ENCODE measurements around the gene CELF4. TPM values are rescaled to one million over a fixed set of nuclear protein-coding genes. Genes with fewer than 3 reads are reported as not detected.

Gene CELF4
- total RNA-seq, 1 experiment from 2014 or later: not detected

DNA sequence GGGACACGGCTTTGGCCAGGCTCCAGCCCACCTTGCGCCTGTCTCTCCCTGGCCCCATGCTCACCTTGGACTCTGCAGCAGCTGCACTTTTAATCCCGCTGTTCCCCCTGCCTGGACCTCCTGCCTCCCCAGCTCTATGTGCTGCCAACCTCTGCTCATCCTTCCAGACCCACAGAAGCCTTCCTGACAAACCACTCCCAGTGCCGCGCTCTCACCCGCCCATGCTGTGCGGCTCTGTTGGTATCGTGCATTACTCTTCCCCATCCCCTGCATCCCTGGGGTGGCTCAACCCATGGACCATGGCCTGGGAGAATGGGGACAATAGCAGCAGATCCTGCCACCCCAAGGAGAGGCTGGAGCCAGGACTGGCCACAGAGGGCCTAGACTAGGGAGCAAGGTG is 303.6 kb downstream of the CELF4 start:
- in situ Hi-C loops (cut with HindIII; ENCODE audit: low pct_unique_long_range_greater_than_20kb, low sequenced_read_pairs): no loop called here
- DNase-seq (ENCODE audit: low read depth, low spot score): no peak

- no peak for DNase-seq (ENCODE audit: low read depth, low spot score)
- in situ Hi-C loops (cut with HindIII; ENCODE audit: low pct_unique_long_range_greater_than_20kb, low sequenced_read_pairs): no loop called here
Measured at GRCh38 chr18:37261246-37261840, 304.3 kb downstream of the CELF4 start.

DNA sequence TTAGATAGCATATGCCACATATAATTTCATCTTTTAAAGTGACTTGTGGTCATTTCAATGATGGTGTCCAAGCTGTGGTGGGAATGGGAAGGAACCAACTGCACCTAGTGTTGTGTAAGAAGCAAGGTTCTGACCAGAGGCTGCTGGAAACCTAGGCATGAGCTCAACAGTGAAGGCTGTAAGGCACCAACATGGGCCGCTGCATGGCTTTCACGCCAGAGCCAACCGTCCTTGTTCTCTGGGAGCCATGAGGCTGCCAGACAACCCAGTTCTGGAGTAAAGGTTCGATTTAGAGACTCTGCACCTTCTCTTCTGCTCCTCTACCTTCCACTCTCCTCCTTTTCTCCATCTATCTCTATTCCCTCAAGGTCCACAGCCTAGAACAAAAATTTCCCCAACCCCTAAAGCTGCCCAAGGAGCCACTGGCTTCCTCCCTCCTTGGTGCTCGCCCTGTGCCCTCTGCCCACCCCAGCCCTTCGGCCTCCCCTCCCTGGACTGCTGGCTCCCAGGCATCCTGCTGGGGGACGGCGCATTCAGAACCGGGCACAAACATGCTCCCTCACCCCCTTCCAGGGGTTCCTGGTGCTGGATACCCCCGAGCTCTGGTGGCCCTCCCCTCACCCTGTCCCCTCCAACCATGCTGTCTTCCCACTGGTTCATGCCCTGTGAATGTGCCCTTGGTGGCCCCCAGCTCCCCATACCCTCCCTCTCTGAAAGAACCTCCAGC is 305.1 kb downstream of the CELF4 start:
- in situ Hi-C loops (cut with HindIII; ENCODE audit: low pct_unique_long_range_greater_than_20kb, low sequenced_read_pairs): no loop called here
- DNase-seq (ENCODE audit: low read depth, low spot score): no peak

- in situ Hi-C loops (cut with HindIII; ENCODE audit: low pct_unique_long_range_greater_than_20kb, low sequenced_read_pairs): no loop called here
- no peak for DNase-seq (ENCODE audit: low read depth, low spot score)
Measured at GRCh38 chr18:37259711-37260110, 305.9 kb downstream of the CELF4 start.

- in situ Hi-C loops (cut with HindIII; ENCODE audit: low pct_unique_long_range_greater_than_20kb, low sequenced_read_pairs): no loop called here
- DNase-seq (ENCODE audit: low read depth, low spot score): no peak
Measured at GRCh38 chr18:37258819-37259218, 306.8 kb downstream of the CELF4 start.

DNA sequence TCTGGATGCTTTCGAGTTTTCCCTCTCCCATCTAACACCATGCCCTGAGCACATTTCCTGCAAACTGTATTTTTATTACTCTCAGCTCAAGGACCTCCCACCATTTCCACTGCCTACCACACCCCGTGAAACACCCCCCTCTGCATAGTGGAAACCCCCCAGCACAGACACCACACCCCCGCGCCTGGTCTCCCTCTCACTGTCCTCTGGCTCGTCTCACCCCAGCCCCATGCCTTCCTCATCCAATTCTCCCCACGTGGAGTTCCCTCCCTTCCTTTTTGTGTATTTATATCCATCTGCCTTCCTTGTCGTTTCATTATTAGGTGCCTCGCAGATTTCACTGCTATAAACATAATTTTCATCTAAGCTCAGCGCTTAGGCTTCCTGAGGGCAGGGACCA is 307.5 kb downstream of the CELF4 start:
- in situ Hi-C loops (cut with HindIII; ENCODE audit: low pct_unique_long_range_greater_than_20kb, low sequenced_read_pairs): no loop called here
- DNase-seq (ENCODE audit: low read depth, low spot score): no peak

DNA sequence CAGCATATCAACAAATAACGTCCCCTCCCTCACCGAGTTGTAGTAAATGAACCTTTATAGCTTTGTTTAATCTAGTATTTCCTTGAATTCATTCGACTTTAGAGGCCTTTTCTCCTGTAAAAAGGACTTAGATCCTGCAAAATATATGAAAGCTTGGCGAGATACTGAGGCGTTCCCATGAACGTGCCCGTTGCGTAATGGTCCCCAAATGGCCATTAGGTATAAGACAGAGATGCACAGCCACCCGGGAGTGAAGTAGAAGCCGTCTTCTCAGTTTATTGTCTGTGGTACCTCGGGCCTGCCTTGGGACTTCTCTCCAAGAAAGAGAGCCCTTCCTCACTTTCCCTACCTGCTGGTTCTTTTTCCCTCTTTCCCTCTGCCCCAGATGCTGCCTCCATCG is 310.6 kb downstream of the CELF4 start:
- in situ Hi-C loops (cut with HindIII; ENCODE audit: low pct_unique_long_range_greater_than_20kb, low sequenced_read_pairs): no loop called here
- DNase-seq (ENCODE audit: low read depth, low spot score): no peak

- in situ Hi-C loops (cut with HindIII; ENCODE audit: low pct_unique_long_range_greater_than_20kb, low sequenced_read_pairs): no loop called here
- no peak for DNase-seq (ENCODE audit: low read depth, low spot score)
Measured at GRCh38 chr18:37254236-37254754, 311.3 kb downstream of the CELF4 start.

DNA sequence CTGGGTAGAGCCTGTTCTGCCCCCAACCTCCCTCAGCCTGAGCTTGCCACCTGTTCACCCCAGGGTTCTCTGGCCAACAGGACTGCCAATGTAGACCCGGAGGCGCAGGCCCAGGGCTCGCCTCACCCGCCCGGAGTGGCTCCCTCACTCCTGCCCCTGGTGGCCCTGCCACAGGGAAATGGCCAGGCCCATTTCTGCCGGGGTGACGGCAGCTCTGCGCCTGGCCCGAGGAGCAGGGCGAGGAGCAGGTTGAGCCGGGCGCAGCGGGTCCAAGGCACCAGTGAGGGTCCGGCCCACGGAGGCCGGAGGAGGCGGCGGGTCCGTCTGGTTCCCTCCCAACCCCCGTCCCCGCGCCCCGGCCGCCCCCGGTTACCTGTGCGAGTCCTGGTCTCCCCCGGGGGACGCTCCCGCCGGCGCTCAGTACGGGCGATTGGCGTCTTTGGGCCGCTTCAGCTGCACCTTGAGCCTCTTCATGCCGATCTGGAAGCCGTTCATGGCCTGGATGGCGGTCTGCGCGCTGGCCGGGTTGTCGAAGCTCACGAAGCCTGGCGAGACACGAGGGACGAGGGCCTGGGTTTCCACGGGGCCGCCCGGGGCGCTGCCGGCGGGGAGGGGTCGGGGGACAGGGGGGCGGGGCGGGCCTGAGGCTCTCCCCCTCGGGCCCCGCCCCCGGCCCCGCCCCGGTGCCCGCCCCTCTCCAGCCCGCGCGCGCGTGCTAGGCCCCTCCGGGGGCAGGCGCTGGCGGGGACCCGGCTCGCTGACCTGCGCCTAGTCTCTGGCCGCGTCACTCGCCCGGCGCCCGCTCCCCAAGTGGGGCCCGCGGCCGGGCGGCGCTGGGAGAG is 312.0 kb downstream of the CELF4 start:
- in situ Hi-C loops (cut with HindIII; ENCODE audit: low pct_unique_long_range_greater_than_20kb, low sequenced_read_pairs): no loop called here
- DNase-seq (ENCODE audit: low read depth, low spot score): peak; percentile 10

- DNase-seq (ENCODE audit: low read depth, low spot score): no peak
- in situ Hi-C loops (cut with HindIII; ENCODE audit: low pct_unique_long_range_greater_than_20kb, low sequenced_read_pairs): no loop called here
Measured at GRCh38 chr18:37252854-37253393, 312.7 kb downstream of the CELF4 start.

DNA sequence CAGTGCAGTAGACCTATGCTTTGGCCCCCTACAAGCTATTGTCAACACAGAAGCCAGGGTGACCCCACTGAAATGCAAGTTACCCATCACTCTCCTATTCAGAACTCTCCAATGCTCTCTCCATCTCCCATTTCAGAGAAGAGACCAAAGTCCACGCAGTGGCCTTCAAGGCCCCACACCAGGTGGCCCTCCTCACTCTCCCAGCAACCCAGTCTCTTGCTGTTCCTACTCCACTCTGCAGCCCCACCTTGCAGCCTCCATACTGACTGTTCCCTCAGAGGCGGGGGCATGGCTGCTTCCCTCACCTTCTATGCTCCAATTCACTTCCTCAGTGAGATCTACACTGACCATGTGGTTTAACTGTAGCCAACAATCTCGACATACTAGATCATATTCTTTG is 313.3 kb downstream of the CELF4 start:
- in situ Hi-C loops (cut with HindIII; ENCODE audit: low pct_unique_long_range_greater_than_20kb, low sequenced_read_pairs): no loop called here
- no peak for DNase-seq (ENCODE audit: low read depth, low spot score)

DNA sequence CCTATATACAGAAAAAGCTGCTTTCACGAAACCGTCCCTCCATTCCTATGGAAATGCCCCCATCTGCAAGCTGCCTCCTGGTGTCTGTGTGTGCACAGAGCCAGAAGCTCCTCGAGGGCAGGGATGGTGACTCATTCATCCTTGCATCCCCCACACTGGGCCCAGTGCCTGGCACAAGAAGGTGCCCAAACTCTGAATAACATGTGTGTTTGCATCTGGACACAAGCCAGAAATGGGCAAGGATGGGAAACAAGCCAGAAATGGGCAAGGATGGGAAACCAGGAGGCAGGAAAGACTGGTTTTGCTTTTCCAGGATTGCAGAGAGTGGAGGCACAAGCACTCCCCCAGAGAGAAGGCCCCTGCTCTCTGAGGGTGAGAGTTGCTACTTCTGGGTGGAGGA is 313.9 kb downstream of the CELF4 start:
- DNase-seq (ENCODE audit: low read depth, low spot score): no peak
- in situ Hi-C loops (cut with HindIII; ENCODE audit: low pct_unique_long_range_greater_than_20kb, low sequenced_read_pairs): no loop called here

DNA sequence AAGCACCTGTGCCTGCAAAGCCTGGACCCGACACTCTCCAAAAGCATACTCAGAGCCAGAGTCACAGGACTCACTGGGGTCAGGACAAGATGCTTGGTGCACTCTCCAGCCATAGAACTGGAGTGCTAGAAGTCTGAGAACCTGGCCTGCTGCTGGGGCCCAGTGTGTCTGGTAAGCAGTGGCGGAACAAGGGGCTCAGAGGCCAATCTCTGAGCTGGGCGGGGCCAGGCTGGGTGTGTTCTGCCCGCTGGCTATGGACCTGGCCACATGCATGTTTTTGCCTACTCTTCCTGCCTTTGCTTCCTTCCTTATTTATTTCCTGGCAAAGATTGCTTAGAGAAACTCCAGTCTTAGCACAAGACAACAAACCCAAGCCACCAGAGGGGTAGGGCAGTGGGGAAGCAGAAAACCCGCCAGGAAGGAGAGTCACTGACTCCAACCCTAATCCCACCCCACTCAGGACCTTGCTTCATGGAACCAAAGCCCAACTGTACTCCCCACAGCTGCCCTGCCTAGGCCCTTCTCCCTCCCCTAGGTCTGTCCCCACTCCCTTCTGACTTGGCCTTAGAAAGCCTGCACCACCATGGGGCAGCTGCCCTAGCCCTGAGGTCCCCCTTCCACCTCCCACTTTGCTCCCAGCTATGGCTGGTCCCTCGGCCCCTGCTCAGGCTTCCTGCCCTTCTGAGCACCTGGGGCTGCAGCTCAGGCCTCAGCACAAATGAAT is 315.5 kb downstream of the CELF4 start:
- in situ Hi-C loops (cut with HindIII; ENCODE audit: low pct_unique_long_range_greater_than_20kb, low sequenced_read_pairs): no loop called here
- DNase-seq (ENCODE audit: low read depth, low spot score): no peak

GRCh38 chr18:37249171-37249886 is 316.3 kb downstream of the CELF4 start:
- in situ Hi-C loops (cut with HindIII; ENCODE audit: low pct_unique_long_range_greater_than_20kb, low sequenced_read_pairs): no loop called here
- no peak for DNase-seq (ENCODE audit: low read depth, low spot score)

GRCh38 chr18:37248281-37248680 is 317.3 kb downstream of the CELF4 start:
- in situ Hi-C loops (cut with HindIII; ENCODE audit: low pct_unique_long_range_greater_than_20kb, low sequenced_read_pairs): no loop called here
- DNase-seq (ENCODE audit: low read depth, low spot score): no peak

- no peak for DNase-seq (ENCODE audit: low read depth, low spot score)
- in situ Hi-C loops (cut with HindIII; ENCODE audit: low pct_unique_long_range_greater_than_20kb, low sequenced_read_pairs): no loop called here
Measured at GRCh38 chr18:37247497-37248161, 318.0 kb downstream of the CELF4 start.
